Activated gamma-delta T cell (primary cell): Measurements from ENCODE around the gene PRR12.

ENCODE experiments used
- DNase-seq: peaks from one replicate; lab custom pipeline; 2025; lab: John Stamatoyannopoulos, UW

PRR12 gene

DNA sequence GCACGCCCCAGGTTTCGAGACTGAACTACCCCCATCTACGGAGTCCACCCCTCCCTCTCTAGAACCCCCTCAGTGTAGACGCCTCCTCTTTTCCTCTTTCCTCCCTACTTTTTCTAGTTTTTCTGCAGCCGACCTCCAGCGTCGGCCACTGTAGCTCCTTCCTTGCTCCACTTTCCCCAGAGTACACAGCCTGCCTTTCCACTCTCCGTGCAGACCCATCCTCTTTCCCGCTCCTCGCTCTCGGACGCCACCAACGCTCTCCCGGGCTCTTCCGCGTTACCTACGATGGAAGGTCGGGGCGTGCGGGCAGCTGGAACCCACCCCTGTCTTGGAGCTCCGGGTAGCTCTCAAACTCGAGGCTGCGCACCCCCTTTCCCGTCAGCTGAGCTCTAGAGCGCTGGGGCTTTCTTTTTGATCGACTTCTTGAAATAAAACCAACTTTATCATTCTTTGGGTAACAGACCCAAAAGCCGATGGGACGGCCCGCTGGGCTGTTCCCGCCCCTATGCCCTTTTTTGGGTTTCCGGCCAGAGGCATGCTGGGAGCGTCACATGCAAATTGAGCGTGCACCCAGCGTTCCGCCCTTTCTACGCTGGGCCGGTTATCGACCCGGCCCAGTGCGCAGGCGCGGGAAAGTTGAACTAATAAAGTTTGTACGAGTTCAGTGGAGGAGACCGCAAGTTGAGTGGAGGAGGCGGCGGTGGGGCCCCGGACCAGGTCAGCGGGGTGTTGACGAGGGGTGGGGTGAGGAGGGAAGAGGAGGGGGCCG, 74.6 kb downstream of the PRR12 start, which contains the start of the genes BCL2L12 and IRF3:
TSS of gene BCL2L12 (plus strand) at position 583 of the 769 bp plus-strand sequence. CDS start 760 bp downstream, outside the sequence.
TSS of gene IRF3 (minus strand) at position 507 of the 769 bp plus-strand sequence. CDS start 1,019 bp downstream, outside the sequence.
- DNase-seq: peak; percentile 85

DNA sequence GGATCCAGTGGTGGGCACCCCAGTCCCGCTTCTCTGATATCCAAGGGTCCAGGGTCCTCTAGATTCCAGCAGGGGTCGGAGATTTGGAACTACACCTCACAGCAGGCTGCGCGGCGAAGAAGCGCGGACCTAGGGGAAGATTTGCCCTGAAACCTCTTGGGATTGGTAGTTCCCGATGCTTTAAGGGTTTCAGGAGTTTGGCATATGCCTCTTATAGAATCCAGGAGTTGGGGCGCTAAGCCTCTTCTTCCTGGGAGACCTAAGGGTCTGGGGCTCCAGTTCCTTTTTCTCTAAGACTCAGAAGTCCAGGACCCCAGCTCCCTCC, 75.1 kb downstream of the PRR12 start:
- DNase-seq: no peak

DNA sequence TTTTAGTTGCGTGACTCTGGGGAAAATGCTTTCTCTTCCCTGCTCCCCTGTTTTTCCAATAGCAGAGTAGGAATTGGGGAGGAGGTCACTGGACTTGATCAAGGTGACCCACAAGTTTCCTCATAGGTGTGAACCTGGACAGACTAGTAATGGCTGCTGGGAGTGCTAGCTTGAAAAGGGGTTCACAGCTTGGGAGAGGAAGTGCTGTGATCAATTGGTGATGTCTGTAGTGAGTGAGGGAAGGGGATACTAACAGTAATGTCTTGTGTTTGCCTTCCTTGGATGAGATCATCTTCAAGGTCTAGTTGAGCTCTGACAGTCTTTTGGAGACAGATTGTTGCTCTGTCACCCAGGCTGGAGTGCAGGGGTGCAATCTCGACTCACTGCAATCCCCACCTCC, 76.5 kb downstream of the PRR12 start:
- no peak for DNase-seq

DNA sequence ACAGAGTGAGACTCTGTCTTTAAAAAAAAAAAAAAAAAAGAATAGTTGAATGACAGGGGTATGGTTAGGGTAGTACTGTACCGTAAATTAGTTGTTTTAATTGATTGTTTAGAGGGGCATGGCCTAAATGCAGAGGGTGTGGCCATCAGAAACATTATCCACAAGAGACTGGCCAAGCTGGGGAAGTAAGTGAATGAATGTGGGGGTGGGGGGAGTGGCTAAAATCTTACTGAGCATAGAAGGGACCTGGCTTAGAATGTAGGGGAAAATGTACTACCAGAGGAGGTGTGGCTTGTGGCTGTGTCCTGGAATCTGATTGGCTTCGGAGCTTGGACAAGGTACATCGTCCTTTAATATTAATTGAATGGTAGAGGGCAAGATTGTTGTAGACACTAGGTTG, 78.5 kb downstream of the PRR12 start:
- DNase-seq: no peak

DNA sequence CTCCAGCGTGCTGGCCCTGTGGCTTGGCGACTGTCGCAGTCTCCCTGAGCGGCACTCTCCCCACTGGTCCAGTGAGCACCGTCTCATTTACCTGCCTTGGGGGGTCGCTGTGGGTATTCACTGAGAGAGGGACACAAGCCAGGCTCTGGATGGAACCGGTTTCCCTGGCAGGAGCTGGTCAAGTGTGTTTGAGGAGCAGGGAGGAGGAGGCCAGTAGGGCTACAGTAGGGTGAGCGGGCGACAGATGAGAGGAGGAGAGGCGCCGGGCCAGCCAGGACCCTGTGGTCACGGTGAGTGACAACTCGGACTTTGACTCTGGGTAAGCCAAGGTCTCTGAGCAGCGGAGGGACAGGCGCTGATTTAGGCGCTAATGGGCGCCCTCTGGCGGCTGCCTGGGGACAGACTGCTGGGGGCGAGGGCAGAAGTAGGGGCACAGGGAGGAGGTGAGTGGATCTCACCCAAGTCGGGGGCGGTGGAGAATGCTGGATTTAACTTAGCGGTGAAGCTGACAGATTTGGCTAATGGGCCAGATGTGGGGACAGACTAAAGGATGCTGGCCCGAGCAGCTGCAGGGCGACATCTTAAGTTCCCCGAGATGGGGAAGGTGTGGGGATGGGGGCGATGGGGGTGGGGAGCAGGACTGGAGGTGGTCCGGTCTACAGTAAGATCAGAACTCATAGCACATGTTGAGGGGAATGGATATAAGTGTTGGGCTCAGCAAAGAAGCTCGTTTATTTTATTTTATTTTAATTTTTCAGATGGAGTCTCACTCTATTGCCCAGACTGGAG, 81.3 kb downstream of the PRR12 start:
- peak; percentile 45 for DNase-seq
